Breast epithelium (tissue), 3 donors: Measurements from ENCODE around the gene SLA2.

ENCODE experiments used
- POLR2A ChIP-seq: fragments of 450-650 bp; IDR thresholded peaks from one replicate; pipeline ENCODE4 v1.6.1; 2016; ENCODE audit warnings: antibody characterized with exemption, mild to moderate bottlenecking, moderate library complexity
- POLR2AphosphoS5 ChIP-seq, 3 donors: sonication (generic); formaldehyde crosslinking; IDR thresholded peaks; one replicate each; pipeline ENCODE4 v1.6.1; 2017; ENCODE audit warnings: antibody characterized with exemption in 3 of 3
- TF ChIP-seq, protein P1 (sequence below), 3 donors: fragments of 450-650 bp; IDR thresholded peaks; one replicate each; pipeline ENCODE4 v1.5.1; 2016 to 2017; ENCODE audit warnings: antibody characterized with exemption in 3 of 3, mild to moderate bottlenecking in 3 of 3, moderate library complexity in 3 of 3

DNA sequence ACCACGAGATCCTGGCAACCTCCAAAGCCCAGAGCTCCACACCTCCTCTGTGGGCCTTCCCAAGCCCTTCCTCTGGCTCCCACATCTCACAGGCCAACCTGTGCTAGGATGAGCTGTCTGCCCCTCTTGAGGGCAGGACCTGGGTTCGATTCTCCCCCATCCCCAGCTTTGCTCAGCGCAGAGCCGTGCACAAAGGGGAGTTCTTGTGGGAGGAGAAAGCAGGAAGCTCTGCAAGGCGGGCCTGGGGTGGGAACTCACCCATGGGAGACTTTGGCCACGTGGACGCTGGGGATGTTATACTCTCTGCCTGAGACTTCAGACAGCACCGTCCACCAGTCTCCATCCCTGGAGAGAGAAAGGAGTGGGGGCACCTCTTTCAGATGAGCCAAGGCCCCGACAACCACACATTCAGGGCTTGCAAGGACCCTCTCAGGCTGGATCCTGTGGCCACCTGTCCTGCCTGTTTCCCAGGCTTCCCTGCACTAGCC is 12.7 kb downstream of the SLA2 start:
- TF ChIP-seq, protein P1, sequence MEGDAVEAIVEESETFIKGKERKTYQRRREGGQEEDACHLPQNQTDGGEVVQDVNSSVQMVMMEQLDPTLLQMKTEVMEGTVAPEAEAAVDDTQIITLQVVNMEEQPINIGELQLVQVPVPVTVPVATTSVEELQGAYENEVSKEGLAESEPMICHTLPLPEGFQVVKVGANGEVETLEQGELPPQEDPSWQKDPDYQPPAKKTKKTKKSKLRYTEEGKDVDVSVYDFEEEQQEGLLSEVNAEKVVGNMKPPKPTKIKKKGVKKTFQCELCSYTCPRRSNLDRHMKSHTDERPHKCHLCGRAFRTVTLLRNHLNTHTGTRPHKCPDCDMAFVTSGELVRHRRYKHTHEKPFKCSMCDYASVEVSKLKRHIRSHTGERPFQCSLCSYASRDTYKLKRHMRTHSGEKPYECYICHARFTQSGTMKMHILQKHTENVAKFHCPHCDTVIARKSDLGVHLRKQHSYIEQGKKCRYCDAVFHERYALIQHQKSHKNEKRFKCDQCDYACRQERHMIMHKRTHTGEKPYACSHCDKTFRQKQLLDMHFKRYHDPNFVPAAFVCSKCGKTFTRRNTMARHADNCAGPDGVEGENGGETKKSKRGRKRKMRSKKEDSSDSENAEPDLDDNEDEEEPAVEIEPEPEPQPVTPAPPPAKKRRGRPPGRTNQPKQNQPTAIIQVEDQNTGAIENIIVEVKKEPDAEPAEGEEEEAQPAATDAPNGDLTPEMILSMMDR (IDR thresholded peaks at IDR 0.05), result no peak
- TF ChIP-seq POLR2A (no peak), POLR2AphosphoS5 (IDR thresholded peaks at IDR 0.05) (no peak)
